K562 (cell line): ENCODE results near the gene SZT2. TPM values are rescaled to one million over a fixed set of nuclear protein-coding genes. Genes with fewer than 3 reads are reported as not detected.

Experiments
- BDP1 ChIP-seq: IDR thresholded peaks from 3 replicates; pipeline ENCODE4 v1.6.1; 2011; ENCODE audit not compliant: insufficient read length, insufficient read depth
- CBFB ChIP-seq: sonication (generic); formaldehyde crosslinking; IDR thresholded peaks from 2 replicates; pipeline ENCODE4 v1.4.0; 2020; ENCODE audit warnings: mild to moderate bottlenecking, missing genetic modification reagents
- CGGBP1 ChIP-seq: fragments of 250-450 bp; sonication (Bioruptor Pico); IDR thresholded peaks from 2 replicates; pipeline ENCODE4 v1.9.0; 2021; ENCODE audit warnings: mild to moderate bottlenecking
- CHD4 ChIP-seq: fragments of 200-600 bp; sonication (generic); IDR thresholded peaks from 3 replicates; pipeline ENCODE4 v1.6.1; 2012; ENCODE audit warnings: low read depth, mild to moderate bottlenecking, mixed read lengths, low read length, inconsistent platforms; ENCODE audit not compliant: insufficient read depth, insufficient replicate concordance, poor library complexity, severe bottlenecking
- HCFC1 ChIP-seq: IDR thresholded peaks from 2 replicates; pipeline ENCODE4 v1.6.1; 2012; ENCODE audit warnings: low read depth, low read length, improper control_type of control experiment
- HOXB6 ChIP-seq: fragments of 250-450 bp; sonication (Bioruptor Pico); IDR thresholded peaks from 2 replicates; pipeline ENCODE4 v1.5.1; 2022; ENCODE audit warnings: mild to moderate bottlenecking, borderline replicate concordance
- NONO ChIP-seq, 2 experiments: fragments of 200-400 bp in 1 of 2; fragments of 450-650 bp in 1 of 2; formaldehyde crosslinking in 1 of 2; IDR thresholded peaks; 2 replicates each; pipeline ENCODE4 v1.6.1; 2017; ENCODE audit warnings: low read depth in 2 of 2, mild to moderate bottlenecking in 2 of 2, moderate library complexity in 2 of 2, low read length in 1 of 2
- PCBP1 ChIP-seq: fragments of 200-400 bp; formaldehyde crosslinking; IDR thresholded peaks from 2 replicates; pipeline ENCODE4 v1.6.1; 2018; ENCODE audit warnings: mild to moderate bottlenecking, low read depth, low read length; ENCODE audit not compliant: poor library complexity, severe bottlenecking
- PRPF4 ChIP-seq: fragments of 200-400 bp; formaldehyde crosslinking; IDR thresholded peaks from one replicate; pipeline ENCODE4 v1.6.1; 2017; ENCODE audit warnings: low read length, low read depth, mild to moderate bottlenecking; ENCODE audit not compliant: insufficient read depth, poor library complexity, severe bottlenecking
- RFX7 ChIP-seq: fragments of 250-450 bp; sonication (Bioruptor Pico); IDR thresholded peaks from 2 replicates; pipeline ENCODE4 v1.5.1; 2021; ENCODE audit warnings: mild to moderate bottlenecking
- RNF2 ChIP-seq: sonication (generic); IDR thresholded peaks from 2 replicates; pipeline ENCODE4 v1.6.1; 2016
- STAT5B ChIP-seq: fragments of 250-450 bp; sonication (Bioruptor Pico); IDR thresholded peaks from 2 replicates; pipeline ENCODE4 v1.8.0; 2021; ENCODE audit warnings: mild to moderate bottlenecking, inconsistent platforms
- THRAP3 ChIP-seq: fragments of 450-650 bp; IDR thresholded peaks from 2 replicates; pipeline ENCODE4 v1.6.1; 2016; ENCODE audit warnings: mild to moderate bottlenecking, inconsistent platforms, borderline replicate concordance
- ZBTB34 ChIP-seq: fragments of 250-450 bp; sonication (Bioruptor Pico); IDR thresholded peaks from 2 replicates; pipeline ENCODE4 v1.8.0; 2021; ENCODE audit warnings: mild to moderate bottlenecking, moderate library complexity
- ZC3H4 ChIP-seq: sonication (generic); formaldehyde crosslinking; IDR thresholded peaks from 2 replicates; pipeline ENCODE4 v1.9.0; 2021; ENCODE audit warnings: missing genetic modification reagents, borderline replicate concordance
- ZNF445 ChIP-seq: fragments of 250-450 bp; sonication (Bioruptor Pico); IDR thresholded peaks from 2 replicates; pipeline ENCODE4 v1.4.0; 2020; ENCODE audit warnings: low read depth, mild to moderate bottlenecking, moderate library complexity
- ZNF695 ChIP-seq: fragments of 450-650 bp; formaldehyde crosslinking; IDR thresholded peaks from 2 replicates; pipeline ENCODE4 v1.4.0; 2020; ENCODE audit warnings: mild to moderate bottlenecking, moderate library complexity
- ZNF707 ChIP-seq: fragments of 250-450 bp; sonication (Bioruptor Pico); conservative IDR thresholded peaks from 2 replicates; pipeline ENCODE4 v1.8.0; 2022; ENCODE audit warnings: inconsistent platforms, mild to moderate bottlenecking, moderate library complexity
- ZNF740 ChIP-seq, 3 experiments: fragments of 200-800 bp in 1 of 3; sonication (Bioruptor generic) in 1 of 3; sonication (generic) in 1 of 3; formaldehyde crosslinking in 1 of 3; IDR thresholded peaks; 2 replicates each; pipeline versions ENCODE4 v1.6.1 to v1.8.0; 2016 to 2022; ENCODE audit warnings: mild to moderate bottlenecking in 2 of 3, missing compliant biosample characterization in 2 of 3, missing genetic modification characterization in 2 of 3, missing genetic modification reagents in 1 of 3
- polyA plus RNA-seq, 8 experiments: library from polyadenylated mRNA; depleted of rRNA in 4 of 8; stranded (reverse) in 5 of 8; unstranded in 3 of 8; fragments of >200 nt; fragmentation: Nextera tagmentation in 2 of 8; fragmentation: Illumina TruSeq in 1 of 8; extraction: Ambion mirVana in 2 of 8; extraction: Trizol in 1 of 8; gene quantifications; 2 replicates each; pipeline versions ENCODE4 v1.2.1 to v1.2.3, GENCODE V29; 2011 to 2014; ENCODE audit warnings: inconsistent platforms in 1 of 8, missing spikeins in 1 of 8
- total RNA-seq, 7 experiments: library from RNA; depleted of rRNA in 6 of 7; stranded (reverse); fragments of >200 nt in 6 of 7; fragmentation: Illumina TruSeq in 2 of 7; extraction: Trizol in 2 of 7; gene quantifications; 2 replicates each; pipeline versions ENCODE4 v1.2.1 to v1.2.3, GENCODE V29; 2011 to 2021; ENCODE audit warnings: low replicate concordance in 1 of 7
- TF ChIP-seq, protein P1 (sequence below): sonication (generic); formaldehyde crosslinking; IDR thresholded peaks from 2 replicates; pipeline ENCODE4 v1.9.0; 2022; ENCODE audit warnings: mild to moderate bottlenecking, missing genetic modification reagents
- TF ChIP-seq, protein P2 (sequence below): fragments of 450-650 bp; formaldehyde crosslinking; IDR thresholded peaks from 2 replicates; pipeline ENCODE4 v1.4.0; 2020; ENCODE audit warnings: mild to moderate bottlenecking, moderate library complexity
- TF ChIP-seq, protein P3 (sequence below): IDR thresholded peaks from 2 replicates; pipeline ENCODE4 v1.6.1; 2014; ENCODE audit warnings: antibody characterized with exemption

Gene SZT2
- total and polyA plus RNA-seq, 9 of the 15 experiments (the other 6 are each of a cell fraction or from before 2014, with no cell fraction given) = 0.88 to 31.0 (median 12.8) TPM

- TF ChIP-seq, protein P1, sequence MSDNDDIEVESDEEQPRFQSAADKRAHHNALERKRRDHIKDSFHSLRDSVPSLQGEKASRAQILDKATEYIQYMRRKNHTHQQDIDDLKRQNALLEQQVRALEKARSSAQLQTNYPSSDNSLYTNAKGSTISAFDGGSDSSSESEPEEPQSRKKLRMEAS (CRISPR knock-in tag) = no peak
- TF ChIP-seq ZC3H4 (CRISPR knock-in tag) = no peak
- TF ChIP-seq, protein P2, sequence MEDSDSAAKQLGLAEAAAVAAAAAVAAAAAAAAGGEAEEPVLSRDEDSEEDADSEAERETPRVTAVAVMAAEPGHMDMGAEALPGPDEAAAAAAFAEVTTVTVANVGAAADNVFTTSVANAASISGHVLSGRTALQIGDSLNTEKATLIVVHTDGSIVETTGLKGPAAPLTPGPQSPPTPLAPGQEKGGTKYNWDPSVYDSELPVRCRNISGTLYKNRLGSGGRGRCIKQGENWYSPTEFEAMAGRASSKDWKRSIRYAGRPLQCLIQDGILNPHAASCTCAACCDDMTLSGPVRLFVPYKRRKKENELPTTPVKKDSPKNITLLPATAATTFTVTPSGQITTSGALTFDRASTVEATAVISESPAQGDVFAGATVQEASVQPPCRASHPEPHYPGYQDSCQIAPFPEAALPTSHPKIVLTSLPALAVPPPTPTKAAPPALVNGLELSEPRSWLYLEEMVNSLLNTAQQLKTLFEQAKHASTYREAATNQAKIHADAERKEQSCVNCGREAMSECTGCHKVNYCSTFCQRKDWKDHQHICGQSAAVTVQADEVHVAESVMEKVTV (CRISPR knock-in tag) = no peak
- TF ChIP-seq HOXB6 (CRISPR knock-in tag) = no peak
- TF ChIP-seq CHD4 = no peak
- no peak for TF ChIP-seq BDP1
- no peak for TF ChIP-seq PCBP1
- TF ChIP-seq HCFC1 = no peak
- TF ChIP-seq THRAP3 = no peak
- TF ChIP-seq, protein P3, sequence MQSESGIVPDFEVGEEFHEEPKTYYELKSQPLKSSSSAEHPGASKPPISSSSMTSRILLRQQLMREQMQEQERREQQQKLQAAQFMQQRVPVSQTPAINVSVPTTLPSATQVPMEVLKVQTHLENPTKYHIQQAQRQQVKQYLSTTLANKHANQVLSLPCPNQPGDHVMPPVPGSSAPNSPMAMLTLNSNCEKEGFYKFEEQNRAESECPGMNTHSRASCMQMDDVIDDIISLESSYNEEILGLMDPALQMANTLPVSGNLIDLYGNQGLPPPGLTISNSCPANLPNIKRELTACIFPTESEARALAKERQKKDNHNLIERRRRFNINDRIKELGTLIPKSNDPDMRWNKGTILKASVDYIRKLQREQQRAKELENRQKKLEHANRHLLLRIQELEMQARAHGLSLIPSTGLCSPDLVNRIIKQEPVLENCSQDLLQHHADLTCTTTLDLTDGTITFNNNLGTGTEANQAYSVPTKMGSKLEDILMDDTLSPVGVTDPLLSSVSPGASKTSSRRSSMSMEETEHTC = peak; percentile 94
- no peak for TF ChIP-seq CBFB
- no peak for TF ChIP-seq NONO (IDR thresholded peaks at IDR 0.05; ENCODE audit: low read depth in 2 of 2, low read length in 1 of 2)
- no peak for TF ChIP-seq ZNF740 (CRISPR knock-in tag; IDR thresholded peaks at IDR 0.05)
- no peak for TF ChIP-seq ZNF740 (tag; IDR thresholded peaks at IDR 0.05)
- no peak for TF ChIP-seq ZNF445
- peak; percentile 78; the same call in 1 of the 2 replicates for TF ChIP-seq RNF2
- TF ChIP-seq RFX7 = no peak
- TF ChIP-seq ZNF707 (CRISPR knock-in tag) = no peak
- no peak for TF ChIP-seq ZBTB34 (CRISPR knock-in tag)
- no peak for TF ChIP-seq STAT5B (CRISPR knock-in tag)
- no peak for TF ChIP-seq ZNF695 (CRISPR knock-in tag)
- no peak for TF ChIP-seq PRPF4
- no peak for TF ChIP-seq CGGBP1 (CRISPR knock-in tag)
These were observed 15.6 kb downstream of the SZT2 start (continued) for GRCh38 chr1:43405219-43405875.
